H1 (cell line): ENCODE data around the gene AKAP9. TPM values are rescaled to one million over a fixed set of nuclear protein-coding genes. Genes with fewer than 3 reads are reported as not detected.

ENCODE experiments used
- CTCF ChIA-PET: fragments of 300-600 bp; sonication (Branson Sonifier 250); formaldehyde crosslinking; loops from one replicate; lab custom pipeline; 2021; ENCODE audit not compliant: partially characterized antibody; lab: Charles Lee
- POLR2A ChIA-PET: fragments of 300-600 bp; sonication (Branson Sonifier 250); formaldehyde crosslinking; loops from one replicate; lab custom pipeline; 2021; ENCODE audit warnings: inconsistent platforms; ENCODE audit not compliant: partially characterized antibody; lab: Charles Lee
- DNase-seq, 2 experiments: peaks; one replicate each; pipeline versions ENCODE4 v3.0.0 to v3.0.0-alpha.2; 2010 to 2022; ENCODE audit warnings: low spot score in 2 of 2, low read depth in 1 of 2, mixed read lengths in 1 of 2
- FAIRE-seq: peaks from 2 replicates; lab custom pipeline; 2011; peaks lifted over from hg19 to GRCh38; lab: Jason Lieb, UNC
- H2AFZ ChIP-seq: 2 replicates; pipeline ENCODE4 v1.8.1; 2012; ENCODE audit warnings: low read length, inconsistent platforms
- H2AK5ac ChIP-seq: 2 replicates; pipeline ENCODE4 v1.6.1; 2013; ENCODE audit warnings: low read depth, low read length
- H2BK120ac ChIP-seq: replicated peaks from 2 replicates; pipeline ENCODE3; 2013; ENCODE audit warnings: low read depth, low read length, inconsistent platforms
- H2BK12ac ChIP-seq: 2 replicates; pipeline ENCODE4 v1.6.1; 2013; ENCODE audit warnings: low read depth, low read length
- H2BK15ac ChIP-seq: 2 replicates; pipeline ENCODE4 v1.6.1; 2013; ENCODE audit warnings: low read length
- H2BK20ac ChIP-seq: 2 replicates; pipeline ENCODE4 v1.6.1; 2013; ENCODE audit warnings: low read length
- H2BK5ac ChIP-seq: 2 replicates; pipeline ENCODE4 v1.6.1; 2013; ENCODE audit warnings: low read depth, low read length
- H3K14ac ChIP-seq: 2 replicates; pipeline ENCODE4 v1.6.1; 2013; ENCODE audit warnings: inconsistent platforms; ENCODE audit not compliant: insufficient read length
- H3K18ac ChIP-seq: 2 replicates; pipeline ENCODE4 v1.6.1; 2013; ENCODE audit warnings: low read length; ENCODE audit errors: extremely low read depth
- H3K23ac ChIP-seq: 2 replicates; pipeline ENCODE4 v1.6.1; 2013; ENCODE audit warnings: inconsistent platforms; ENCODE audit not compliant: insufficient read length
- H3K23me2 ChIP-seq: 2 replicates; pipeline ENCODE4 v1.6.1; 2013; ENCODE audit warnings: low read depth, low read length
- H3K27ac ChIP-seq: 2 replicates; pipeline ENCODE4 v1.6.1; 2011; ENCODE audit warnings: low read depth, low read length, inconsistent platforms
- H3K27me3 ChIP-seq, 4 experiments: replicated peaks in 1 of 4; 1 replicate in 1 of 4; 2 replicates in 3 of 4; pipeline versions ENCODE4 v1.6.1 to v1.8.1; 2011 to 2013; ENCODE audit warnings: low read length in 3 of 4, mild to moderate bottlenecking in 3 of 4, inconsistent platforms in 2 of 4, mixed read lengths in 2 of 4, moderate library complexity in 1 of 4; ENCODE audit not compliant: control insufficient read depth in 3 of 4, insufficient read depth in 3 of 4; ENCODE audit errors: extremely low read depth in 1 of 4
- H3K36me3 ChIP-seq, 4 experiments: 2 replicates each; pipeline versions ENCODE4 v1.6.1 to v1.8.1; 2011 to 2013; ENCODE audit warnings: mild to moderate bottlenecking in 4 of 4, low read length in 3 of 4, moderate library complexity in 2 of 4, control low read depth in 1 of 4, inconsistent platforms in 1 of 4; ENCODE audit not compliant: insufficient read depth in 4 of 4, control insufficient read depth in 2 of 4
- H3K4ac ChIP-seq: replicated peaks from 2 replicates; pipeline ENCODE3; 2013; ENCODE audit warnings: low read length, low read depth, mixed read lengths, inconsistent platforms; ENCODE audit not compliant: insufficient read length
- H3K4me1 ChIP-seq, 4 experiments: replicated peaks in 1 of 4; 1 replicate in 1 of 4; 2 replicates in 3 of 4; pipeline versions ENCODE4 v1.6.1 to v1.8.1; 2011 to 2013; ENCODE audit warnings: low read length in 3 of 4, inconsistent platforms in 2 of 4, mixed read lengths in 1 of 4; ENCODE audit not compliant: insufficient read depth in 4 of 4, control insufficient read depth in 3 of 4
- H3K4me2 ChIP-seq, 2 experiments: 2 replicates each; pipeline versions ENCODE4 v1.6.1 to v1.8.1; 2011 to 2013; ENCODE audit warnings: low read depth in 2 of 2, low read length in 2 of 2, control low read depth in 1 of 2, inconsistent platforms in 1 of 2, mild to moderate bottlenecking in 1 of 2; ENCODE audit not compliant: insufficient read depth in 1 of 2
- H3K4me3 ChIP-seq, 4 experiments: fragments of 200-600, 300-600 bp in 1 of 4; sonication (generic), shearing (Covaris generic), sonication (Bioruptor Twin) in 1 of 4; 2 replicates each; pipeline versions ENCODE4 v1.5.1 to v1.8.1; 2011 to 2016; ENCODE audit warnings: low read length in 4 of 4, low read depth in 3 of 4, control low read depth in 2 of 4, inconsistent platforms in 2 of 4, mild to moderate bottlenecking in 2 of 4, mixed read lengths in 1 of 4, moderate library complexity in 1 of 4; ENCODE audit not compliant: insufficient read depth in 2 of 4; ENCODE audit errors: extremely low read depth in 1 of 4
- H3K56ac ChIP-seq: replicated peaks from 2 replicates; pipeline ENCODE3; 2013; ENCODE audit warnings: low read depth, mild to moderate bottlenecking, mixed read lengths, low read length, inconsistent platforms; ENCODE audit not compliant: insufficient read length
- H3K79me1 ChIP-seq: 2 replicates; pipeline ENCODE4 v1.6.1; 2013; ENCODE audit warnings: low read depth, low read length, control low read depth
- H3K79me2 ChIP-seq, 2 experiments: 2 replicates each; pipeline versions ENCODE4 v1.6.1 to v1.8.1; 2012 to 2013; ENCODE audit warnings: low read length in 2 of 2, mild to moderate bottlenecking in 2 of 2, inconsistent platforms in 1 of 2; ENCODE audit not compliant: insufficient read depth in 2 of 2, control insufficient read depth in 1 of 2
- H3K9ac ChIP-seq, 4 experiments: replicated peaks in 1 of 4; 1 replicate in 1 of 4; 2 replicates in 3 of 4; pipeline versions ENCODE4 v1.6.1 to v1.8.1; 2011 to 2013; ENCODE audit warnings: low read depth in 3 of 4, low read length in 3 of 4, control low read depth in 2 of 4, mild to moderate bottlenecking in 2 of 4, moderate library complexity in 2 of 4, inconsistent platforms in 1 of 4; ENCODE audit errors: extremely low read depth in 1 of 4
- H3K9me3 ChIP-seq, 2 experiments: 2 replicates each; pipeline versions ENCODE4 v1.6.1 to v1.8.1; 2012 to 2013; ENCODE audit warnings: mild to moderate bottlenecking in 2 of 2, moderate library complexity in 2 of 2, control low read depth in 1 of 2, inconsistent platforms in 1 of 2, low read depth in 1 of 2, low read length in 1 of 2, mixed read lengths in 1 of 2; ENCODE audit not compliant: insufficient read depth in 2 of 2
- H4K20me1 ChIP-seq, 2 experiments: replicated peaks in 1 of 2; 2 replicates each; pipeline versions ENCODE3 to v1.8.1; 2011 to 2013; ENCODE audit warnings: inconsistent platforms in 2 of 2, low read length in 2 of 2, mild to moderate bottlenecking in 1 of 2; ENCODE audit not compliant: insufficient read depth in 2 of 2, control insufficient read depth in 1 of 2
- H4K5ac ChIP-seq: 2 replicates; pipeline ENCODE4 v1.6.1; 2013; ENCODE audit warnings: low read length, low read depth, mixed read lengths, inconsistent platforms; ENCODE audit not compliant: insufficient read length
- H4K8ac ChIP-seq: 2 replicates; pipeline ENCODE4 v1.8.0; 2013; ENCODE audit warnings: mild to moderate bottlenecking, moderate library complexity, low read length, inconsistent platforms; ENCODE audit not compliant: insufficient read depth; ENCODE audit errors: extremely low read depth
- H4K91ac ChIP-seq: replicated peaks from 2 replicates; pipeline ENCODE3; 2013; ENCODE audit warnings: low read length, mixed read lengths, inconsistent platforms; ENCODE audit not compliant: insufficient read length
- ASH2L ChIP-seq: fragments of 200-600, 300-600 bp; sonication (generic); IDR thresholded peaks from one replicate; pipeline ENCODE4 v1.7.1; 2017; ENCODE audit warnings: low read length
- ATF2 ChIP-seq: IDR thresholded peaks from 2 replicates; pipeline ENCODE4 v1.6.1; 2012; ENCODE audit warnings: low read length, inconsistent platforms
- BRCA1 ChIP-seq: IDR thresholded peaks from 2 replicates; pipeline ENCODE4 v1.6.1; 2012; ENCODE audit warnings: low read depth, low read length, improper control_type of control experiment
- EZH2 ChIP-seq: fragments of 200-600 bp; sonication (generic); IDR thresholded peaks from 2 replicates; pipeline ENCODE4 v1.7.1; 2012; ENCODE audit warnings: low read depth, mild to moderate bottlenecking, moderate library complexity, low read length, inconsistent platforms; ENCODE audit not compliant: severe bottlenecking
- MAFK ChIP-seq: IDR thresholded peaks from 2 replicates; pipeline ENCODE4 v1.6.1; 2012; ENCODE audit warnings: low read depth, mild to moderate bottlenecking, improper control_type of control experiment, low read length
- MAX ChIP-seq: IDR thresholded peaks from 2 replicates; pipeline ENCODE4 v1.6.1; 2012; ENCODE audit warnings: inconsistent platforms
- NRF1 ChIP-seq: IDR thresholded peaks from 2 replicates; pipeline ENCODE4 v1.6.1; 2011; ENCODE audit warnings: mild to moderate bottlenecking, low read depth, low read length, improper control_type of control experiment
- POLR2A ChIP-seq, 2 experiments: IDR thresholded peaks; 1 replicate in 1 of 2; 2 replicates in 1 of 2; pipeline ENCODE4 v1.6.1; 2011; ENCODE audit warnings: low read depth in 2 of 2, low read length in 2 of 2, mild to moderate bottlenecking in 2 of 2; ENCODE audit errors: control extremely low read depth in 1 of 2
- RFX5 ChIP-seq: IDR thresholded peaks from 2 replicates; pipeline ENCODE4 v1.6.1; 2011; ENCODE audit warnings: low read depth, low read length, improper control_type of control experiment, borderline replicate concordance
- RXRA ChIP-seq: IDR thresholded peaks from 2 replicates; pipeline ENCODE4 v1.6.1; 2011; ENCODE audit warnings: low read depth, mild to moderate bottlenecking, low read length, moderate library complexity; ENCODE audit not compliant: insufficient read depth
- SIRT6 ChIP-seq: IDR thresholded peaks from one replicate; pipeline ENCODE4 v1.7.1; 2012; ENCODE audit warnings: low read length, inconsistent platforms
- SP1 ChIP-seq: IDR thresholded peaks from 2 replicates; pipeline ENCODE4 v1.6.1; 2011; ENCODE audit warnings: low read depth, low read length
- SP2 ChIP-seq: IDR thresholded peaks from 2 replicates; pipeline ENCODE4 v1.6.1; 2012; ENCODE audit warnings: mild to moderate bottlenecking, low read length, inconsistent platforms
- SUZ12 ChIP-seq: fragments of 200-600 bp; sonication (generic); IDR thresholded peaks from 2 replicates; pipeline ENCODE4 v1.6.1; 2012; ENCODE audit warnings: mild to moderate bottlenecking, inconsistent platforms, low read length, moderate library complexity, mixed read lengths
- YY1 ChIP-seq: IDR thresholded peaks from 2 replicates; pipeline ENCODE4 v1.6.1; 2011; ENCODE audit warnings: low read depth, mild to moderate bottlenecking, low read length
- WGBS, 2 experiments: shearing (Covaris generic) in 1 of 2; methylation state at CpG; one replicate each; pipeline versions ENCODE4 v1.1.6 to v1.1.7; 2013 to 2015; ENCODE audit warnings: low lambda C conversion rate in 2 of 2, mixed read lengths in 2 of 2, inconsistent platforms in 1 of 2, low coverage in 1 of 2, missing lambda C conversion rate in 1 of 2; ENCODE audit not compliant: insufficient replicate concordance in 2 of 2, insufficient coverage in 1 of 2, insufficient read length in 1 of 2; ENCODE audit errors: extremely low coverage in 1 of 2, missing lambda C conversion rate in 1 of 2; 5-methylcytosine and 5-hydroxymethylcytosine counted together
- polyA plus RNA-seq, 7 experiments: library from polyadenylated mRNA; depleted of rRNA in 3 of 7; stranded (reverse) in 5 of 7; unstranded in 2 of 7; fragments of >200 nt in 5 of 7; fragments of 200-250 nt in 2 of 7; gene quantifications; 1 replicate in 5 of 7; 2 replicates in 1 of 7; 4 replicates in 1 of 7; pipeline versions ENCODE4 v1.2.1 to v1.2.3, GENCODE V29; 2011 to 2013; ENCODE audit warnings: missing spikeins in 2 of 7, mixed read lengths in 2 of 7
- total RNA-seq: library from RNA; stranded (reverse); fragmentation: NEBNext Ultra II Directional; extraction: Animal tissue kit (Norgen Biotek cat#: 25700); gene quantifications from 2 replicates; pipeline ENCODE4 v1.2.1, GENCODE V29; 2021

AKAP9 gene
- total and polyA plus RNA-seq, 2 of the 8 experiments (the other 6 are each of a cell fraction or from before 2014, with no cell fraction given) = 6.2 to 26.3 TPM

- Histone ChIP-seq H3K14ac (no peak overlapping the region), H2BK15ac (no peak overlapping the region), H3K36me3 (no peaks in the 10 kb centered on the region), H2BK5ac (no peak overlapping the region), H4K8ac (no peak overlapping the region), H3K56ac (no peak overlapping the region), H4K20me1 (no peaks in the 10 kb centered on the region), H3K9ac (no peak overlapping the region), H3K4me3 (no peak overlapping the region), H3K4me2 (no peak overlapping the region), H2AFZ (no peak overlapping the region), H3K4me1 (no peaks in the 10 kb centered on the region), H3K23ac (no peak overlapping the region), H3K27me3 (no peaks in the 10 kb centered on the region), H3K4ac (no peak overlapping the region), H3K18ac (no peak overlapping the region), H4K91ac (no peak overlapping the region), H2BK12ac (no peak overlapping the region), H3K79me2 (peaks cover 0 to 5% of the 10 kb centered on the region in 2 experiments; a peak in 1 of 4 replicates), H3K23me2 (no peaks in the 10 kb centered on the region), H3K27ac (no peak overlapping the region), H3K9me3 (no peaks in the 10 kb centered on the region), H4K5ac (no peak overlapping the region), H3K79me1 (0 out of 2 replicates have a peak, but pooled peaks cover 2% of the 10 kb centered on the region), H2BK20ac (no peak overlapping the region), H2BK120ac (no peak overlapping the region), H2AK5ac (no peak overlapping the region)
- CTCF ChIA-PET = no interaction called here
- FAIRE-seq = no peak
- WGBS, 2 experiments = 99% methylated on average over 4 of the region's 4 CpGs; no CpG with 5 or more reads in 1 of the 2 experiments
- POLR2A ChIA-PET = no interaction called here
- no peak for DNase-seq
- TF ChIP-seq EZH2 = no peak
- no peak for TF ChIP-seq MAFK
- TF ChIP-seq SUZ12 = no peak
- no peak for TF ChIP-seq MAX
- TF ChIP-seq SP1 = no peak
- TF ChIP-seq POLR2A (IDR thresholded peaks at IDR 0.05; ENCODE audit: control extremely low read depth in 1 of 2, low read depth in 2 of 2, low read length in 2 of 2) = no peak
- TF ChIP-seq RXRA = no peak
- no peak for TF ChIP-seq NRF1
- no peak for TF ChIP-seq RFX5
- TF ChIP-seq SP2 = no peak
- no peak for TF ChIP-seq YY1
- TF ChIP-seq ASH2L = no peak
- TF ChIP-seq SIRT6 = no peak
- TF ChIP-seq BRCA1 = no peak
- TF ChIP-seq ATF2 = no peak
Measured at GRCh38 chr7:91976743-91977142, 36.1 kb downstream of the AKAP9 start.
